NCI-H1417 treated with DMSO at 0.1 percent for 48 hours (cell line): ENCODE results near the gene PLA2G4D.

Source experiments
- DNase-seq: peaks from one replicate; lab custom pipeline; 2025; lab: John Stamatoyannopoulos, UW

The PLA2G4D gene

DNA sequence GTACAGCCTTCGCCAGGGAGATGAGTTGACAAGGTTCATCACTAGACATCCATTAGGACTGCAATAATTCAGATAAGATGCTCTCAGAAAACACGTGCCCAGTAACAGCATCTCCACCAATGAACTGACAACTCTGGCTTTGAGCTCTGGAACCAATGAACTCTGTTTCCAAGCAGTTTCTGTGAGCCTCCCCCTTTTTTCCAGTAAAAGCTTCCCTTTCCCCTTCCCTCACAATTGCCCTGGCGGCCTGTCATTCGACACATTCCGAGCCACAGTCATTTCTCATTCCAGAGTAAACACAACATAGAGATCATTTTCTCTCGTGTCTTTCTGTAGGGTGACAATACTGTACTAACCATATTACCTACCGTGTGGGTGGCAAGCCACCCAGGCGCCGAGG is 3.6 kb downstream of the PLA2G4D start:
- DNase-seq = no peak

DNA sequence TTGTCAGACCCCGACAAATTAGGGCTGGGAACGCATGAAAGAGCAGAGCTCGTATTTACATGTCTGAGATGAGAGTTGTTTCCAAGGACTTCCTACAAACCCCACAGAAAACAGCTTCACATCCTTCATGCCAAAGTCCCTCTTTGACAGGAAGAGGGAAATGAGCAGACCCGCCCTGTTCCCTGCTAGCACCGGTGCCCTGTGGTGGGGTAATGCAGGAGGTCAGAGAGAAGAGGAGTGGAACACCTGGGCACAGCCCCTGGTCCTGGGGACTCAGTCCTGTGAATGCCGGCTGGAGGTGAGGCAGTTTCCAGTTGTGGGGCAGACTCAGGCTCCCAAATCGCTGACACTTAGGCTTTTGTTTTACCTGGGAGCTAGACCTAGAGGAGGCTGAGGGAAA is 4.0 kb downstream of the PLA2G4D start:
- no peak for DNase-seq

DNA sequence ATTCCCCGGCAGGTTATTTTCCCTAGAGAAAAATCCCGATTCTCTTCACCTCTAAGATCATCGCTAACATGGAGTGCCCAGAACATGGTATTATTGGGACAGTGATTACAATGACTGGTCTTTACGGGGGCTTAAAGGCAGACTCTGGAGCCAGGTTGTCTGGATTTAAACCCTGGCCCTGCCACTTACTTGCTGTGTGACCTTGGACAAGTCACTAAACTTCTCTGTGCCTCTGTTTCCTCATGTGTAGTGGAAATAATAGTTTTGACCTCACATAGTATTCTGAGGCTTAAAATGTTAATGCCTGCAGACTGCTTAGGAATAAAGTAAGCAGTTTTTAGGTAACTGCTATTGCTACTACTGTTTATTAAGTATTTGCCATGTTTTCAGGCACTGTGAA is 4.4 kb downstream of the PLA2G4D start:
- DNase-seq = no peak

DNA sequence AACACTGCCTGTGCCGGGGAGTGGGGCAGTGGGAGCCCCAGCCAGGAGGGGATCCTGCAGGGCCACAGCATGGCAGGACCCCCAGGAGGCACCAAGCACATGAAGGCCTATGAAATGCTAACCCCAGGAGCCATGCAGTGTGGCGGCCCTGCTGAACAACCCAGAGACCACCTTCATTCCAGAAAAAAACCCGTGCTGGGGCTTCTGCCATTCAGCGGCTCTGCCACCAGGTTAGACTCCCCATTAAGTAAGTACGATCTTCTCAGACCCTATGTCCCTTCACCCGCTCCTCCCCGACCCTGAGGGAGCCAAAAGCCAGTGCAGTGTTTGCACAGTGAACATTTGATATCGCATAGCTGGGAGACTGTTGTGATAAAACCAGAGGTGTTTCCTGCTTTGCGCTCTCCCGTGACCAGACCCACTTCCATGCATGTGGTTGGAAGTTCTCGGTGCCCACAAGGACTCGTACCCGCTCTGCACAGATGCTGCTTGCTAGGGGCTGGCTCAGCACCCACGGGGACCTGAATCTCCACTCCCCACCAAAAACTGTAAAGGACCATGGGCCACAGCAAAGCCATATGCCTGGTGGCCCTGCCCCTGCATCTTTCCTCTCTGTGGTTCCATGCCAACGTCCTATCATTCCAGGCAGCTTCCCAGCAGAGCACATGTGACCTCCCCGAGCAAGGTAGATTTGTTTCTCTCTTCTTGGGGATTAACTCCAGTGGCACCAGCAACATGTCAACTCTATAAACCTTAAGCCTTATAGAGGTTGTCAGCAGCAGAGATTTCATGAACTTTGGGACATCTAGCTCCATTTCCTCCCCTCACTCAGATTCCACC is 5.3 kb downstream of the PLA2G4D start:
- no peak for DNase-seq

DNA sequence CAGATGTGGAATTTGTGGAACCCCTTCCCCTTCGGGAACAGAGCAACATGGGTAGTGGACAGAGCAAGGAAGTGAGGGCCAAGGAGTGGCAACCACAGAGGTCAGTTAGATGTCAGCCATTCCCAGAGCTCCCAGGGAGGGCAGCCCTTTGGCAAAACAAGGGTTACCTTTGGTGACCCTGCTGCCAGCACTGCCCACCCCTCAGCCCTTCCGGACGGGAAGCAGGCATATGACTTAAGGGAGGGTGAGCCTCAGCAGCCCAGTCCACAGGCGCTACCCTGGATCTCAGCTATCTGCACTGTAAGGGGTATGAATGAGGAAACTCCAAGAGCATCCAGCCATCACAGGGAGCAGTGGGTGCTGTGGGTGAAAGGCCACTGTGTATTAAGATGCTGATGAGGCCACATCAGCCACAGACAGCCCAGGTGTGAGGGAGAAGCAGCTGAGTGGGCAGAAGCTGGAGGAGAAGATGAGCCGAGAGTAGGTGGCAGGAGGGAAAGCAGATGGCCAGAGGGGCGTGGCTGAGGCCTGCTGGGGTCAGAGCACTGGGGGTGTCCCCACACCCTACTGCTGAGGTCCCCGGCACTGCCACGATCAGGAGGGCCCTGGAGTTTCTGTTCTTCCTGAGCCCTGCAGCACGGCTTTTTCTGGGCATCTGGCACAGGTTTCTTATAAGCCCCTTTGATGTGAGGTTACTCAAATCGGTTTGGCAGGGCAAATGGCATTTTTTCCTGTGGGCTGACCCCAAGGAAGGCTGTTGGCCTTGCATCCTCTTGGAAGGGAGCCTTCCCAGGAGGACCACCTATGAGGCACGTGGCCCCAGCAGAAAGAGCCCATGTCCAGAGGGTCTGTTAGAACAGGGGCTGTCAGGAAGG is 6.2 kb downstream of the PLA2G4D start:
- no peak for DNase-seq

DNA sequence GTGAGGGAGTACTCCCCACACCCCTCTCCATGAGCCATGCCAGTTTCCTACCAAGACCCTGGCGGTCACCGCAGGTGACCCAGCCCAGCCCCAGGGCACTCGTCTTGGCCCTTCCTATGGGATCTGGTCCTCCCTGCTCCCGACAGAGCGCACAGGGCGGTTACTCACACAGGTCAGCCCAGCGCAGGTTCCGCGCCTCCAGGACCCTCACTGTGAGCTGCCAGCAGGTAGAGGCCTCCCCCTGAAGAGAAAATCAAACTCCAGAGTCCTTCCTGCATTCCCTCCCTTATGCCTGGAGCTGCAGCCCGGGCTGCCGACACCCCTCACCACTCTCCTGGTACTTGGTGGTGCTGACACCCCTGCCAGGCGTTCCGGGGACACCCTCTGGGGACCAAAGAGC is 6.9 kb downstream of the PLA2G4D start:
- DNase-seq = no peak

DNA sequence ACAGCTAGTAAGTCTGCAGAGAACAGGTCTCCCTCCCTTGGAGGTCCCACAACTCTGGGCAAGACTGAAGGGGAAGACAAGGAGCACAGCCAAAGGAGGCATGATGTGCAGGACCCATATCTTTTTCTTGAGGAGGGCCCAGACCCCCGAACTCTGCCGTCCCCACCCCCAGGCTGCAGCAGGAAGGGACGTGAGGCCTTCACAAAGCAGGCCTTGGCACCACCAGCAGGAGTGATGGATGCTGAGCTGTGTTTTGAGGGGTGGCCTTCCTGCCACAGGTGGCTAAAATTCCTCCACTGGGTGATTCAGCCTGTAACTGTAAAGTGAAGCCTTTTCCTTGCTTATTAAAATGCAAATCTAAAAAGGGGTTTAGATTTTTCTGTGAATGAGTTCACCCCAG is 8.6 kb downstream of the PLA2G4D start:
- DNase-seq = no peak

DNA sequence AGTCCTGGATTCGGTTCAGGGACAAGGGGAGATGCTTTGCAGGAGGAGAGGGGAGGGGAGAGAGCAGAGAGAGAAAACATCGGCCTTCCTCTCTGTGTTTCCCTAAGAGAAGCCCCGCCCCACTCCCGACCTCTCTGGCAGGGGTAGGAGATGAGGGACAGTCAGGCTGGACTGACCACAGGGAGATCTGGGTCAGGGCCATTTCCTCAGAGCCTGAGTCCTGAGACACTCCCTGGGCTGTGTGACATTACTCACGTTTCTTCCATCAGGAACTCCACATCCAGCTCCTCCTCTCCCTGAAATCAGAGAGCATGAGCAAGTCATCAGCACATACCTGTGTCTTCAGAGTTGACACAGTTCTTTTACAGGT is 9.1 kb downstream of the PLA2G4D start:
- no peak for DNase-seq

DNA sequence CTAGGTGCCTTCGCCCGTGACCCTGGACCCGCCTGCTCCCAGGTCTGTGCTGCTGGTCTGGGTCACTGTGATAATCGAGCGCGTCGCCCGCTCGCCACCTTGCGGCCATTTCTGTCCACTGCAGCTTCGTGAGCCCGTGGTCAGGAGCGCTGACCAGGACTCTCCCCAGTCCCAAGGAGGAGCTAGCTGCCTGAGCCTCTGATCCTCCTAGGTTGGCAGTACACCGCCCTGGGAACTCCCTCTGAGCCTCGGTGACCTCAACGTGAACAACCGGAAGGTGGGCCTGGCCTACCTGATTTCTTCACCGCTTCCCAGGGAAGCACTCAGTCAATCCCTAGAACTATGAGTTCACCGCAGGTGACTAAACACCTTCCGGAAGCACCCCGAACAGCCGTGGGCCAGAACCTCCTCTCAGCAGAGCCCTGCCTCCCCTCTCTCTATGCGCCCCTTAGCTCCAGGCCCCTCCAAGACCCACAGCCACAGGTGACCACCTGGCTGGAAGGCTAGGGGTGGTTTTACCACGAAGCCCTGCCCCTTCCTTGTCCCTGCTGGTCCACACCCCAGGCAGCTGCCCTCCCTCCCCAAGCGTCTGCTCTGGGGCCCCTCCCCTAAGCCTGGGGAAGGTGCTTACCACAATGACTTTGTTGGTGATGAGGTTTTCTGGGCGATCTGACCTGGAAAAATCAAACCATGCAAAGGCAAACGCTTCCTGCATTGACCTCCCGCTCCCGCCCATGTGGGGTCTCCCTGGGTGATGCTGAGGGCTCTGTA is 9.7 kb downstream of the PLA2G4D start:
- no peak for DNase-seq

DNA sequence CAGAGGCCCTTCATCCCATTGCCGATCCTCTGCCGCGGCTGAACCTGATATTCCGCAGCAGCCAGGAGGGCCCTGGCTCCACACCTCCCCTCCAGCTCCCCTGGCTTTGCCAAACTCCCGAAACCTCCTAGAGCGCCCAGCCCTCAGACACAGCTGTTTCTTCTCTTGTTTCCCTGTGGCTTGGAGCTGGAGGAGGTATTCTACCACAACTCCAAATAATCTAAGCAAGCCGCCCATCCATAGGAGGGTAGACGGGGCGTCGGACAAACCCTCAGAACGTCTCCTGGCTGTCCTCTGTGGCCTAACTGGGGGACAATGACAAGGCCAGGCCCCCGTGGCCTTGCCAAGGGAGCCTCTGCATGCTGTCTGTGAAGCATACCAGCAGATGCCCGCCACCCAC is 10.4 kb downstream of the PLA2G4D start:
- DNase-seq = no peak

DNA sequence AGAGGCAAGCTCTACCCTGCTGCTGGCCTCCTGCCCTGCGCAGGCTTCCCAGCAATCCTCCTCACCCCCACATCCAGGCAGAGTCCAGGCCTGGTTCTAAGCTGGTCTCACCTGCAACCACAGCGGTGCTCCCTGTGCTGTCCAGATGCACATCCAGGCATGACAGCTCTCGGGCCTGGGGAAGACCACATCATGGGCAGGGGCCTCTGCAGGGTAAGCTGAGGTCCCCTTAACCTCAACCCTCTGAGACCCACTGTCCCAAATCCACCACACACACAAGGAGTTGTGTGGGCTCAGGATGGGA is 10.8 kb downstream of the PLA2G4D start:
- DNase-seq = no peak

DNA sequence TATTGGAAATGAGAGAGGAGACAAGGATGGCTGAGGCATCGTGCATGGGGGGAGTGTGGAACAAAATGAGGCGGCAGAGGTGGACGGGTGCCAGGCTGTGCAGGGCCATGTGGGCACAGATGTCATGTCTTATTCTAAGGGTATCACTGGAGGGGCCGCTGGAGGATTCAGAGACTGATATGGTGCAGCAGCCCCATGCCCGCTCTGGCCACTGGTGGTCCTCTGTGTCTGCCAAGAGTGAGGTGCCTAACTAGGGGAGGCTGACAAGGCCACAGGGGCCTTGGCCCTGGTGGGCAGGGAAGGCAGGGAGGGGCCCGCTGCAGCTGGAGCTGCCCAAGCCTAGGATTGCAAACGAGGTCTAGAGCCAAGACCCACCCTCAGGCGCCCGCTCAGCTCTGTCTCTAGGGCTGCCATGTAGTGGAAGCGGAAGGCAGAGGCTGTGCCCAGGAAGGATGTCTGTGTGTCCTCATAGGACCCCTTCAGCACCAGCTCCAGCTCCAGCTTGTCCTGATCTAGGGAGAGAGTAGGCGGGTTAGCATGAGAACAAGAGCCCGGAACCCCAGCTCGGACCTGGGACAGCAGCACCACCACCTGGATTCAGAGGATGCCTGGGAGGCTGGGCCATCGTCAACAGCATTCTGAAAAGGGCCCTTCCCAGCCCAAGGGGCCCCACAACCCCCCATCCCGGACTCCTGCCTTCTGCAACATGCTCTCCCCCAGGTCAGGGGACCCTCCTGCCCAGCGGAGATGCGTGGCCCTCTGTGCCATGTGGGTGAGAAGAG is 11.3 kb downstream of the PLA2G4D start:
- no peak for DNase-seq

DNA sequence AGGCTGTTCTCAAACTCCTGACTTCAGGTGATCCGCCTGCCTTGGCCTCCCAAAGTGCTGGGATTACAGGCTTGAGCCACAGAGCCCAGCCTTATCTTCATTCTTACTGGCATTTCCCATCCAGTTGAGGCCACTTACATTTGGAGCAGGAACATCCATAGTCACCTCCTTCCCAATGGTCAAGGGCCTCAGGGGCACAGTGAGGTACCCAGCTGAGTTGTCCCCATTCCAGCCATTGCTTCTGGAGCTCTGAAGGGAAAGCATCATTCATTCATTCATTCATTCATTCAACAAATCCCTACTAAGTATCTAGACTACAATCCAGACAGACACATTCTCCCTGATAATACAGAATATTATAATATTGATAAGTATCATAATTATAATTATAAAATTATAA is 12.2 kb downstream of the PLA2G4D start:
- DNase-seq = no peak

DNA sequence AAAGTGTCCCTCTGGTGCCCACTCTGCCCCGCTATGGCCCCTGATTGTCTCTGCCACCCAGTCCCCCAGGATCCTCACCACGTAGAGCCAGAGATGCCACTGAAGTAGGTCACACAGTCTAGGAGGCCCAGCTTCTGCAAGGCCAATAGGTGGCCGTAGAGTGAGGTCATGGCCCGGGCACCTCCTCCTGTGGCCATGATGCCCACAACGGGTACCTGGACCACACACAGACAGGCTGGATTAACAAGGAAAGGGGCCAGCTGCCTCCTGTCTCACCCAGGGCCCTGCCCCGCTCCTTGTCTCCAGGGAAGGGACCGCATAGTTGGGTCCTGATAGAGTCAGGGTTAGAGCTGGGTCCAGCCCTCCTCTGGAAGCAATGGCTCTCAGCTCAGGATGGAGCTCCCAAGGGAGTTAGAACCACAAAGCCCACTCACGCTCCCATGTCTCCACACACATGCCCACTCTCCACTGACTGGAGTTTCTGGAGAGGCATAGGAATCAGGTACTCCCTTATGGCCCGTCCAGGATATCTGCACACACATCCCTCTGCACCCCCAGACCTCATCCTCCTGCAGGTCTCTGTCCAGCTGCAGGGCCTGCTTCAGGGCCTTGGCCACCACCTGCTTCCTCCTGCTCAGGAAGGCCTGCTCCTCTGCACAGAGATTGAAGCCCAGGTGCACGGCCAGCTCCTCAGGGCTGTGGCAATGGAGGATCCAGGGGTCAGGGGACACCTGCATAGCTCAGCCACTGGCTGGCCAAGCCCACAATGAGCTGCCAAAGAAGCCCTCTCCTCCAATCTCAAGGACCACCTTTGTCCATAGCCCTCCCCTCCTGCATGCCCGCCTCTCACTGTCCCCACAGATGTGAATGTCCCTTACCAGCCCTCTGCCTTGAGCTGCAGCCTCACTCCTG is 13.2 kb downstream of the PLA2G4D start:
- no peak for DNase-seq

DNA sequence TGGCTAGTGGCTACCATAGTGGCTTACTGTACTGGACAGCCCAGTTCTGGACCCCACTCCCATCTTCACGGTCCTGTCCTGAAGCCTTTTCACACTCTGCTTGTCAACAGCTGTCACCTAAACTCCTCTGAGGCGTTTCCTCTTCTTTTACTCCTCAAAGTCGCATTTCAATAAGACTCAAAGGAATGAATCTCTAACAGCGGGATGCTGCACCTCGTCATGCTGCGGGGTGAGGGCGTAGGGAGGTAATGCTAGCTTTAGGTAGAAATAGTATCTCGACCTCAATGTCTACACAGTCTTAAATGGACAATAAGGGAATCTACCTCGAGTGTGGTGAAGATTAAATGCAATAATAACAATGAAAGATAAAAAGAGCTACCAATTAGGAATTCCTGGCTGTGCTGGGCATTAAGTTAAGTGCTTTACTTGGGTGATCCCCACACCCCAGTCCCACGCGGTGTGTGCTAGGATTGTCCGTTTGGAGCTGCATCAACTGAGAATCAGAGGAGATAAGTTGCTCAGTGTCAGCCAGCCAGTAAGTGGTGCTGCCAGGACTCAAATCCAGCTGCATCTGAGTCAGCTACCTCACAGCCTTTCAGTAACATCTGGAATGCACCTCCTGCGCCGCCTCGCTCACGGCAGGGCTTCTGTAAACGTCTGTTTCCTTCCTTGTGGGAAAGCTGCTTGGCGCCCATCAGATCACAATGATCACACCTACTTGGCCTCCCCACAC is 14.0 kb downstream of the PLA2G4D start:
- no peak for DNase-seq

DNA sequence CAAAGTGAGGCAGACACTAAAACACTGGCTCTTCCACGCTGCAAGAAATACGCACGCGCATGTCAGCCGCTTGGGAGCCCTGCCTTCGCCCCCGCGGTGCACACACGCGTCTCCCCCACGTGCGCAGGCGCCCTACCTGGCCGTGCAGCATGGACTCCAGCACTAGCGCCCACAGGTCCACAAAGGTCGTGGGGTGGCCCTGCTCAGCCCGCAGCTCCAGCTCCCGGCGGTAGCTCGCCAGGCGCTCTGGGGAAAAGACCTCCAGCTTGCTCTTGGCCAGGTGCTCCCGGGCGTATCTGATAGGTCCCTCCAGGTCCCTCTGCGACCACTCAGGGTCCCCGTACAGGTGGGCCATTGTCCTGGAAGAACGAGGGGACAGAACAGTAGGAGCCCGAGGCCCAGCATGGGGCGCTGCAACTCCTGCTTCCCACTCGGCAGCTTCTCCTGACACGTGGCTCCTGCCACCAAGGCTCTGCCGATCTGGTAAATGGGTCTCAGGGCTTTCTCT is 14.9 kb downstream of the PLA2G4D start:
- DNase-seq = no peak

DNA sequence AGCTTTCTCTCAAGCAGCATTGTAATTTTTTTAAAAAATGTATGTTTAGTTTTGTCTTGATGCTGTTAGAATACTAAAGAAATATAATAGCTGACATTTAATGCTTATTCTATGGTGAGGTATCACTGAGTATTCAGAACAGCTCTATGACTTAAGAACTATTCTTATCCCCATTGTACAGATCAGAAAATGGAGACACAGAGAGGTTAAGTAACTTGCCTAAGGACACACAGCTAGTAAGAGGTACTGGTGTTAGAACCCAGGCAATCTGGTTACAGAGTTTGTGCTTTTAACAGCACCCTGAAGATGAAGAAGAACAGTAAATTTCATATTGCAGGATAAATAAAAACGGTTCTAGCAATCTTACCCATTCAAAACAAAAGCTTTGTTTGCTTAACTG is 15.5 kb downstream of the PLA2G4D start:
- DNase-seq = no peak

DNA sequence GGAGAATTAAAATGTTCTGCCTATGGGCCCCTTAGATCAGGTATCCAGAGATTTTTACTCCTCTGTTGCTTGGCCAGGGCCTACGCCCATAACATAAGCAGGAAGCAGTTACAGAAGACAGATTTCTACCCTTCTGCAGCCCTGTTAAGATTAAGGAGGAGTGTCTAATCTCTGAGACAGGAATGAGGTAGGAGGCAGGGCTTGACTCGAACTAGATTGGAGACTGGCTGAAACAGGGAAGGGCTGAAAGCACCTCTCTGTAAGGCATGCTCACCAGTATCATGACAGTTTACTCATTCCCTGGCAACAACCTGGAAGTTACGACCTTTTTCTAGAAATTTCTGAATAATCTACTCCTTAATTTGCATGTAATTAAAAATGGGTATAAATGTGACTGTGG is 16.7 kb downstream of the PLA2G4D start:
- no peak for DNase-seq

DNA sequence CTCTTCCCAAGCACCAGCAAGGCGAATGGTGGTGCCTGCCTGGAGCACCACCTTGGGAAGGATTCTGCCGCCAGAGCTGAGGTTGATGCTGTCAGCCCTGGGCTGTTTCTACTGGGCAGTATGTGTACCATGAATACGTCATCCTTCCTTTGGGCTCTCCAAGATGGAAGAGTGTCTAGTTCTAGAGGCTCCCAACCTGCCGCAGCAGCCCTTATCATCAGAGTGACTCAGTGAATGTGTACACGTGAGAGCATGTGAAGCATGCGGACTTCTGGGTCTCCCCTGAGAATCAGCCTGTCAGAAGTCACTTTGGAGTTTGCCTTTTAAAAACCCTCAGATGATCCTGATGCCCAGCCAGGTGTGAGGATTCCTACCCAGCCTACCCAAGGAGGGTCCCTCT is 20.9 kb downstream of the PLA2G4D start:
- no peak for DNase-seq

DNA sequence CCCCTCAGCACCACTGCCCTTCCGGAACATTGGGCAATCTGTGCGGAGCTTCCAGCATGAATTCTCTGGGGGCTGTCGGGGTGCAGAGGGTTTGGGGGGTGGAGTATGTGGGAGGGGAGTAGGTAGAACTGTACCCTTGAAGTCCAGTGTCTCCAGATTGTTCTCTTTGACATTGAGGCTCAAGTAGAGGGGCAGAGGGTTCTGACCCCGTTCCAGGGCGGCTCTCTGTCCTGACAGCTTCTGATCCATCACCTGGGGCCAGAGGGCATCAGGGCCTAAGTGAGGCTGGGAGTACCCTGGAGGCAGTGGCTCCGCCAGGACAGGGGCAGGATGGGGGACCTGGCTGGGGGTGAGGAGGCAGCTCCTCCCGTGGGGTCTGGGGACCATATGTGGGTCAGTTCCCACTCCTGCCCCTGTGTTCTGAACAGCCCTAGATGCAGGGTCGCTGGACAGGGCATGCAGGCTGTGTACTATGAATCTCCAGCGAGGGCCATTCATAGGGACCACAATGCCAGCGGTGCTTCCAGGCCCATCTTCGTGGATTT is 22.1 kb downstream of the PLA2G4D start:
- DNase-seq = no peak
